HG02885 (cell line): ENCODE data around the gene SPPL2B.
A peak's percentile ranks its signal among the peaks of the same experiment; 100 is the strongest.
"Not testable (repeated sequence)": the region's sequence is repeated elsewhere in the genome, so short reads cannot be mapped to it uniquely, and the experiment has no call there.

ENCODE experiments used
- ATAC-seq: cut with Tn5 transposase; IDR thresholded peaks from one replicate; pipeline ENCODE4 v1.9.1; 2021; ENCODE audit warnings: mild to moderate bottlenecking; ENCODE audit not compliant: unreplicated experiment, poor library complexity

Gene SPPL2B

DNA sequence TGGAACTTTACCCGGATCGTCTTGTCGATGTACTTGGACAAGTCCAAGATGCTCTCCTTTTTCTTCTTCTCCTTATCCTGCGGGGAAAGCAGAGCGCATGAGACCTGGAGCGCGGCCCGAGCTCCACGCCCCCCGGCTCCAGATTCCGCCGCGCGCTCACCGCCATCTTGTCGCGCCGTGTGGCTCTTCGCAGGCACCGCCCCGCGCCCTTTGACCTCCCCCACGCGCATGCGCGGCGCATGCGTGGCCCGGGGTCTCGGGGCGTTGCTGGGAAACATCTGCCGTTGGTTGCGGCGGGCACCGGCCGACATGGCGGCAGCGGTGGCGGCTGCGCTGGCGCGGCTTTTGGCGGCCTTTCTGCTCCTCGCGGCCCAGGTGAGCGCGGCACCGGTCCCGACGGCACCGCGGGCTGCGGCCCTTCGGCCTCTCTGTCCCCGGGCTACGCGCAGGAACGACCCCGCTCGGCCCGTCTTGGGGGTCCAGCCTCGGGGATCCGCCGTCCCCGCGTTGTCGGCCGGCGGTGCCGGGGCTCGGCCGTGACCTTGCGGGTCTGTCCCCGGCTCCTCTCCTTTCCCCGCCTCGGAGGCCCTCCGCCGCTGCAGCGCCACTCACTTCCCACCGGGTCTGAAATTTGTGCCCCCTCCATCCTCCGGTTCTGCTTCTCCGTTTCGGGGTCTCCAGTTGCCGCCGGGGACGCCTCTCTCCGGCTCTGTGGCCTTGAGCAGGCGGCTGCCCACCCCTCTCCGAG, at the start of gene SPPL2B, which contains the start of gene LSM7:
SPPL2B (plus strand) TSS at position 284 of the 748 bp plus-strand sequence; CDS start at position 310, 26 bp downstream.
LSM7 (minus strand) TSS at position 186 of the 748 bp plus-strand sequence; CDS start at position 166, 20 bp downstream.
- ATAC-seq, result peak; percentile 76

GRCh38 chr19:2280633-2281264, 47.7 kb upstream of the SPPL2B start:
- no peak for ATAC-seq

- ATAC-seq, result not testable (repeated sequence)
Measured at GRCh38 chr19:2281265-2282061, 47.0 kb upstream of the SPPL2B start.

DNA sequence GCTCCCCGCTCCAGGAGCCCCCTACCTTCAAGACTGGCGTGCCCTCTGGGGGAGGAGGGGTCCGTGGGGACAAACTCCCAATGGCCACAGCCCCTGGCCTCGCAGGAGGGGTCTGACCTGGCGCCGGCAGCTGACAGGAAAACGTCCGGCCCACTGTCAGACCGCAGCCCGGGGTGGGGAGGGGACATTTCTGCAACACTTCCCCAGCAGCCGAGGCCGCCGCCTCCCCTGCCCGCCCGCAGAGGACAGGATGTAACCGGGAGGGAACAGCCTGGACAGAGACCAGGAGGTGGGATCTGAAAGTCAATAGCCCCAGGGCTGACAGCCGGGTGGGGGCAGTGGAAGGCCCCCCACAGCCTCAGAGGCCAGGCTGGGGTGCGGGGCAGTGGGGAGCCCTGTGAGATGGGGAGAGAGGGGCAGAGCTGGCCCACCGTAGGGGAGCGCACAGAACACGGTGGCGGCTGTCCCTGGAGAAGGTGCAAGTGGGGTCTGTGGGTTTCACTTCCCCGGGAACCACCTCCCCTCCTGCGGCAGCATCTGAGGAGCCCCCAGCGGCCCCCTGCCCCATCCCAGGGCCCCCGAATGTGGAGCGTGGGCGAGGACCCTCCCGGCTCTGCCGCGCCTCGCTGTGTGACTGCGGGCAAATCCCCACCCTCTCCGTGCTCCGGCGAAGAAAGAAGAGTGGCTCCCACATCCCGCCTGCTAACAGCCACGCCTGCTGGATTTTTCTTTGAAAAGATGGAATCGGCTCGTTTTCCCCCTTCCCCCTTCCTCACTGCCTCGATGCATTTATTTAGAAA, 46.2 kb upstream of the SPPL2B start, which contains the start of gene PEAK3:
PEAK3 (minus strand) TSS at position 114 of the 800 bp plus-strand sequence. CDS start 1,244 bp downstream, outside the sequence.
- no peak for ATAC-seq

- ATAC-seq, result no peak
Measured at GRCh38 chr19:2282862-2283237, 45.6 kb upstream of the SPPL2B start.

GRCh38 chr19:2283835-2284507, 44.5 kb upstream of the SPPL2B start:
- no peak for ATAC-seq

DNA sequence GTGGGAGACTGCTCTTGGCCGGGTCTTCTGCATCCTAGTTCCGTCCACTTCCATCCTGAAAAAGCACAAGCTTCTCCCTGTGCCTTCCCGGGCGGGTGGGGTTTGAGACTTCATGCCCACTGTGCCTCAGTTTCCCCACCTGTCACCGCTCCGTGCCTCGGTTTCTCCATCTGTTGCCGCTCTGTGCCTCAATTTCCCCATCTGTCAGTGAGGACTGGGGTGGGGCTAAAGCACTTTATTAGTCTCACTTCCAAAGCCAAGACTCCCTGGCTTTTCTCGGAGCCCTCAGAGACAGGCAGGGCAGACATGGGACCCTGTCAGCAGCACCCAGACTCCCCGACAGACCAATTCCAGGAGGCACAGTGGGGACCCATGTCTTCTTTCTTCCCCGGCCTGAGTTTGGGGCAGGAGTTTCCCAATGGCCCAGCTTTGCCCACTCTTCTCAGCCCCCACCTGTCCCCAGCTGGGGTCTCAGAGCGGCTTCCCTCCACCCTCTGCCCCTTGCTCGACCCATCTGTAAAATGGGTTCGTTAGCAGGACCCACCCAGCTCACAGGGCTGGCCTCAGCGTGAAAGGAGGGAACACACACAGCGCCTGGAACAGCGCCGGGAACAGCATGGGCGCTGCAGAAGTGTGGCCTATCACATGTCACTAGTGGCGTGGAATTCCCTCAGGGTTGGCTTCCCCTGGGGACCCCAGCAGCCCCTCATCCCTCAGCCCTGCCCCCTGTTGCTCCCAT, 41.9 kb upstream of the SPPL2B start:
- no peak for ATAC-seq

- ATAC-seq, result no peak
Measured at GRCh38 chr19:2287585-2288337, 40.7 kb upstream of the SPPL2B start.

- no peak for ATAC-seq
Measured at GRCh38 chr19:2288338-2288817, 40.1 kb upstream of the SPPL2B start.

DNA sequence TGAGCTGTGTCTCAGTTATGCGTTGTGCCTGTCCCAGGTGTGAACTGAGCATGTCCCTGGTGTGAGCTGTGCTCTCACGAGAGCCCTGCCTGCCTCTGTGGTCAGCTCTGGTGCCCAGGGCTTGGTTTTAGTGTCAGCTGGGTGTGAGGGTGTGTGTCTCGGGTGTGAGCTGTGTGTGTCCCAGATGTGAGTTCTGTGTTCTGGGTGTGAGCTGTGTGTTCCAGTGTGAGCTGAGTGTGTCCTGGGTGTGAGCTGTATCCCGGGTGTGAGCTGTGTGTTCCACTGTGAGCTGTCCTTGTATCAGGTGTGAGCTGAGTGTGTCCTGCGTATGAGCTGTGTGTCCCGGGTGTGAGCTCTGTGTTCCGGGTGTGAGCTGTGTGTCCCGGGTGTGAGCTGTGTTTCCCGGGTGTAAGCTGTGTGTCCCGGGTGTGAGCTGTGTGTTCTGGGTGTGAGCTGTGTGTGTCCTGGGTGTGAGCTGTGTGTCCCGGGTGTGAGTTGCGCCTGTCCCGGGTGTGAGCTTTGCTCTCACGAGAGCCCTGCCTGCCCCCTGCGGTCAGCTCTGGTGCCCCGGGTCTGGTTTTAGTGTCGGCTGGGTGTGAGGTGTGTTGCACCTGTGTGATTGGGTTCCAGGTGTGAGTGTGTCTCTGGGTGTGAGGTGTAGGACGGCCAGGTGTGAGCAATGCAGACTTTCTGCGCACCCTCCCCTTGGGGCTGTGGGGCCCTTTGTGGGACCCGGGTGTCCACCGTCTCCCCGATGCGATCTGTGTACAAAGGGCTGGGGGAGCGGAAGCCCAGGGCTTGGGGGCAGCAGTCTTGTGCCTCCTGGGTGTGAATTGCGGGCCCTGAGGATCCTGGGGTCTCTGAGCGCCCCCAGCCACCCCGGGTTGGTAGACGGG, 39.4 kb upstream of the SPPL2B start:
- no peak for ATAC-seq

- no peak for ATAC-seq
Measured at GRCh38 chr19:2289714-2290435, 38.6 kb upstream of the SPPL2B start.

- ATAC-seq, result no peak
Measured at GRCh38 chr19:2290441-2291184, 37.9 kb upstream of the SPPL2B start.

DNA sequence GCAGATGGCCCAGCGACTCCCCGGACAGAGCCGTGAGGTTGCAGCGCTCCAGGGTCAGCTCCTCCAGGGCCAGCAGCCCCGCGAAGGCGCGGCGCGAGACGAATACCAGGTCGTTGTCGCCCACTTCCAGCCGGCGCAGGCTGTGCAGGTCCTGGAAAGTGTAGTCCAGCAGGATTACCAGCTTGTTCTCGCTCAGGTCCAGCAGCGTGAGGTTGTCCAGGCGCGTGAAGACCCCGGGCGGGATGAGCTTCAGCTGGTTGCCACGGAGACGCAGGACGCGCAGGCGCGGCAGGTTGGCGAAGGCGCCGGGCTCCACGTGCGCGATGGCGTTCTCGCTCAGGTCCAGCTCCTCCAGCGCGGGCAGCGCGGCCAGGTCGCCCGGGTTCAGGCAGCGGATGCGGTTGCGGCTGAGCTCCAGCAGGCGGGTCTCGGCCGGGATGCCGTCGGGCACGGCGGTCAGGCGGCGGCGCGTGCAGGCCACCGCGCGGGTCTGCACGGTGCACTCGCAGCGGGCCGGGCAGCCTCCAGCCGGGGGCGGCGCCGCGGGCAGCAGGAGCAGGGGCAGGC, 37.2 kb upstream of the SPPL2B start:
- no peak for ATAC-seq

GRCh38 chr19:2294687-2295335, 33.7 kb upstream of the SPPL2B start:
- no peak for ATAC-seq

GRCh38 chr19:2296141-2296540, 32.3 kb upstream of the SPPL2B start:
- ATAC-seq, result no peak
